GM12878 (cell line): ENCODE measurements around the gene MAML3. TPM values are rescaled to one million over a fixed set of nuclear protein-coding genes. Genes with fewer than 3 reads are reported as not detected.

Experiments used
- ATAC-seq: fragments of 200-7000 bp; cut with Tn5 transposase; 3 replicates; pipeline ENCODE4 v1.9.1; 2020; ENCODE audit warnings: mild to moderate bottlenecking, moderate library complexity
- BruUV-seq: library from RNA; stranded (reverse); fragments of 400-500 nt; replicated peaks from 2 replicates; lab custom pipeline; 2021; lab: Mats Ljungman, UMichigan
- CTCF ChIA-PET: fragments of 300-600 bp; sonication (Branson Sonifier 250); formaldehyde crosslinking; extraction: SDS; loops from one replicate; lab custom pipeline; 2021; ENCODE audit warnings: inconsistent platforms; lab: Yijun Ruan, JAX
- POLR2A ChIA-PET: fragments of 350-600 bp; formaldehyde crosslinking; extraction: SDS; loops from one replicate; lab custom pipeline; 2021; ENCODE audit warnings: inconsistent platforms; lab: Charles Lee
- RAD21 ChIA-PET: fragments of 300-600 bp; sonication (Branson Sonifier 250); formaldehyde crosslinking; loops from one replicate; lab custom pipeline; 2023; ENCODE audit warnings: antibody characterized with exemption; ENCODE audit not compliant: unreplicated experiment; lab: Charles Lee
- SMC1A ChIA-PET: fragments of 300-600 bp; sonication (Branson Sonifier 250); formaldehyde crosslinking; loops from one replicate; lab custom pipeline; 2023; ENCODE audit not compliant: unreplicated experiment, uncharacterized antibody; lab: Charles Lee
- DNase-seq: peaks from one replicate; pipeline ENCODE4 v3.0.0-alpha.2; 2011; ENCODE audit warnings: low read depth, low spot score
- FAIRE-seq: peaks from 3 replicates; lab custom pipeline; 2011; peaks lifted over from hg19 to GRCh38; lab: Jason Lieb, UNC
- H2AFZ ChIP-seq: 2 replicates; pipeline ENCODE4 v1.6.0; 2011; ENCODE audit warnings: low read depth, low read length, control low read depth; ENCODE audit not compliant: control insufficient read depth
- H3K27ac ChIP-seq: 2 replicates; pipeline ENCODE4 v1.5.1; 2011; ENCODE audit warnings: control low read depth; ENCODE audit not compliant: control insufficient read depth, insufficient read depth
- H3K27me3 ChIP-seq, 2 experiments: replicated peaks in 1 of 2; 2 replicates each; pipeline versions ENCODE4 v1.6.0 to v1.6.1; 2011; ENCODE audit warnings: low read length in 1 of 2; ENCODE audit not compliant: control insufficient read depth in 2 of 2, insufficient read depth in 2 of 2
- H3K36me3 ChIP-seq, 2 experiments: 2 replicates each; pipeline ENCODE4 v1.5.1; 2011; ENCODE audit warnings: low read length in 1 of 2; ENCODE audit not compliant: control insufficient read depth in 2 of 2, insufficient read depth in 2 of 2
- H3K4me1 ChIP-seq: 2 replicates; pipeline ENCODE4 v1.6.1; 2011; ENCODE audit warnings: mild to moderate bottlenecking, low read length, moderate library complexity, mixed read lengths; ENCODE audit not compliant: control insufficient read depth, insufficient read depth
- H3K4me2 ChIP-seq: 2 replicates; pipeline ENCODE4 v1.6.0; 2011; ENCODE audit warnings: control low read depth; ENCODE audit not compliant: control insufficient read depth, insufficient read depth
- H3K4me3 ChIP-seq: fragments of 200-600 bp; sonication (generic); 2 replicates; pipeline ENCODE4 v1.5.1; 2016
- H3K79me2 ChIP-seq: 2 replicates; pipeline ENCODE4 v1.6.0; 2011; ENCODE audit warnings: low read length; ENCODE audit not compliant: control insufficient read depth, insufficient read depth
- H3K9ac ChIP-seq: 2 replicates; pipeline ENCODE4 v1.8.0; 2011; ENCODE audit warnings: low read length, control low read depth, mixed read lengths; ENCODE audit not compliant: control insufficient read depth, insufficient read depth
- H3K9me3 ChIP-seq: replicated peaks from 3 replicates; pipeline ENCODE4 v1.5.1; 2011; ENCODE audit warnings: mild to moderate bottlenecking, low read length; ENCODE audit not compliant: control insufficient read depth, insufficient read depth
- H4K20me1 ChIP-seq: 2 replicates; pipeline ENCODE4 v1.6.0; 2011; ENCODE audit not compliant: control insufficient read depth, insufficient read depth
- BMI1 ChIP-seq: fragments of 450-650 bp; IDR thresholded peaks from 2 replicates; pipeline ENCODE4 v1.6.1; 2016; ENCODE audit warnings: mild to moderate bottlenecking, moderate library complexity, borderline replicate concordance
- CBX3 ChIP-seq: fragments of 200-600 bp; sonication (generic); IDR thresholded peaks from 2 replicates; pipeline ENCODE4 v1.6.1; 2016; ENCODE audit warnings: low read depth, borderline replicate concordance
- FOS ChIP-seq: IDR thresholded peaks from 3 replicates; pipeline ENCODE4 v1.6.1; 2011; ENCODE audit warnings: borderline replicate concordance; ENCODE audit not compliant: insufficient read length; ENCODE audit errors: extremely low read depth
- SPI1 ChIP-seq: IDR thresholded peaks from 2 replicates; pipeline ENCODE4 v1.6.1; 2011; ENCODE audit warnings: low read depth, mild to moderate bottlenecking, low read length, moderate library complexity, borderline replicate concordance; ENCODE audit not compliant: insufficient read depth
- WGBS: methylation state at CpG from one replicate; pipeline ENCODE4 v1.1.6; 2016; ENCODE audit warnings: low lambda C conversion rate; ENCODE audit not compliant: insufficient replicate concordance, insufficient coverage; ENCODE audit errors: missing lambda C conversion rate; 5-methylcytosine and 5-hydroxymethylcytosine counted together
- in situ Hi-C: fragments of 300-500 bp; cut with MboI; formaldehyde crosslinking; loops from 9 replicates; pipeline ENCODE4 v1.14.3; 2018; ENCODE audit warnings: mixed read lengths
- intact Hi-C: fragments of 100-400 bp; cut with micrococcal nuclease; formaldehyde crosslinking; loops from one replicate; pipeline ENCODE4 v1.14.2; 2022; ENCODE audit not compliant: unreplicated experiment
- polyA plus RNA-seq, 11 experiments: library from polyadenylated mRNA; depleted of rRNA in 4 of 11; unstranded in 6 of 11; stranded (reverse) in 5 of 11; fragments of >200 nt; fragmentation: Nextera tagmentation in 4 of 11; fragmentation: Illumina TruSeq in 1 of 11; extraction: Ambion mirVana in 4 of 11; extraction: Trizol in 1 of 11; gene quantifications; 1 replicate in 1 of 11; 2 replicates in 10 of 11; pipeline versions ENCODE4 v1.2.1 to v1.2.3, GENCODE V29; 2011 to 2016; ENCODE audit warnings: inconsistent platforms in 2 of 11, missing spikeins in 2 of 11, low read depth in 1 of 11
- total RNA-seq, 4 experiments: library from RNA; depleted of rRNA in 3 of 4; stranded (reverse); fragments of >200 nt in 3 of 4; fragmentation: Illumina TruSeq in 1 of 4; extraction: Trizol in 1 of 4; gene quantifications; 2 replicates each; pipeline versions ENCODE4 v1.2.1 to v1.2.3, GENCODE V29; 2013 to 2021
- TF ChIP-seq, protein P1 (sequence below): fragments of 450-650 bp; IDR thresholded peaks from 2 replicates; pipeline ENCODE4 v1.6.1; 2017; ENCODE audit warnings: borderline replicate concordance

Gene MAML3
- total and polyA plus RNA-seq, 10 of the 15 experiments (the other 5 are each of a cell fraction or from before 2014, with no cell fraction given) = under 0.01 to 0.53 (median 0.06) TPM; not detected in 2

DNA sequence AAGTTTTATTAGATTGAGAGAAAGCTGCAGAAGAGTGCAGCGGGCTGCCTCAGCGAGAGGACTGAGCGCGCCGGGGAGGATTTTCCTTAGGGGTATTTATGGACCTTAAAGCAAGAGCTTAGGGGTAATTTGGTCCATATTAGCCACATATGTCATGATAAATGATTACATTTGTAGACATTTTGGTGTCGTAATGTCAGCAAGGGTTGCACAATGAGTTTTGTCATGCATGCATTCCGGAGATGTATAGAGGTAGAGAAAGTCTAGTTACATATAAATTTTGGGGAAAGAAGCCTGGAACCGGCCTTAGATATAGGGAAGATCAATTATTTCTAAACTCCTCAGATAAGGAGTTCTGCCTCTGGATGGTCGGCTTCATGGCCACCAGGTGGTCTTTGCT, 478.3 kb downstream of the MAML3 start:
- H3K27ac ChIP-seq = no peak overlapping the region
- H2AFZ ChIP-seq = no peak overlapping the region
- TF ChIP-seq, protein P1, sequence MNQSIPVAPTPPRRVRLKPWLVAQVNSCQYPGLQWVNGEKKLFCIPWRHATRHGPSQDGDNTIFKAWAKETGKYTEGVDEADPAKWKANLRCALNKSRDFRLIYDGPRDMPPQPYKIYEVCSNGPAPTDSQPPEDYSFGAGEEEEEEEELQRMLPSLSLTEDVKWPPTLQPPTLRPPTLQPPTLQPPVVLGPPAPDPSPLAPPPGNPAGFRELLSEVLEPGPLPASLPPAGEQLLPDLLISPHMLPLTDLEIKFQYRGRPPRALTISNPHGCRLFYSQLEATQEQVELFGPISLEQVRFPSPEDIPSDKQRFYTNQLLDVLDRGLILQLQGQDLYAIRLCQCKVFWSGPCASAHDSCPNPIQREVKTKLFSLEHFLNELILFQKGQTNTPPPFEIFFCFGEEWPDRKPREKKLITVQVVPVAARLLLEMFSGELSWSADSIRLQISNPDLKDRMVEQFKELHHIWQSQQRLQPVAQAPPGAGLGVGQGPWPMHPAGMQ = no peak
- TF ChIP-seq CBX3 (no peak), BMI1 (no peak)
- BruUV-seq = no TSS peak
- no peaks in the 10 kb centered on the region; the same call in 2 of the 3 replicates for H3K9me3 ChIP-seq
- ChIA-PET RAD21 (no interaction called here), SMC1A (no interaction called here), POLR2A (no interaction called here), CTCF (interaction anchor here (2.5 kb wide), 1 partner anchor 18 kb away, joined by 8 read pairs; no protein-coding TSS in a partner anchor)
- no peak for DNase-seq
- in situ Hi-C loops (no loop called here), intact Hi-C loops (no loop called here)
- H3K27me3 ChIP-seq = no peaks in the 10 kb centered on the region
- no peak overlapping the region for H3K4me3 ChIP-seq
- H3K9ac ChIP-seq = no peak overlapping the region
- peaks cover 0 to 7% of the 10 kb centered on the region in 2 experiments; a peak in 2 of 4 replicates for H3K36me3 ChIP-seq
- no peak overlapping the region for H3K4me2 ChIP-seq
- no peak for FAIRE-seq
- no peaks in the 10 kb centered on the region for H3K79me2 ChIP-seq
- 92% methylated on average over 9 of the region's 9 CpGs for WGBS
- ATAC-seq = no peak
- peaks cover 4% of the 10 kb centered on the region; the same call in 1 of the 2 replicates for H3K4me1 ChIP-seq
- no peaks in the 10 kb centered on the region for H4K20me1 ChIP-seq

DNA sequence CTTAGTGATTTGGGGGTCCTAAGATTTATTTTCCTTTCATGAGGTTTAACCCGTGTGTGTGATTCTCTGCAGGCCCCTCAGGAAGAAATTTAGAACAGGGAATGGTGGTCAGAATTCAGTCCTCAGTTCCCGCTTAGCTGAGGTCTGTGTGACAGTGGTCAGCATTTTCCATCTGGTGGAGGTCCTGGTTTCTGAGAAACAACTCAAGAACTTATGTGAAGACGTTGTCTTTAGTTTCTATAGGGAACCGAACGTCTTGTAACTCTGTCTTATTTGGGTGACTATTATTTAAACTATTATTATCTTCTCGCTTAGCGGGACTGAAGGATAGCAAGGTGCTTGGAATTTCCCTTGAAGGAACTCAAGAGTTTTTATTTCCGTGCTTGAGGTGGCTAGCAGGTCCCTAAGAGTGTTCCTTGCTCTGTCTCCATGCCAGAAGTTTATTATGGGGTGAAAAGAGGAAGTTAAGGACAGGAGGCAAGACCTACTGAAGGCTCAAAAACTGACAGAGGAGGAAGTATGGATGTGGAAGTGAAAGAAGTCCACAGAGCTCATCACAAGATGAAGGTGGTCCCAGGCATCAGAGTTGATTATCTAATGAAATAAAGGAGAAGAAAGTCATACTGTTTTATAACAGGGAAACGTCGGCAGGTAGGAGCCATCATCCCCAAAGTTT, 479.0 kb downstream of the MAML3 start:
- ATAC-seq (peak; percentile 49), FAIRE-seq (no peak), DNase-seq (no peak)
- peaks cover 0 to 7% of the 10 kb centered on the region in 2 experiments; a peak in 2 of 4 replicates for H3K36me3 ChIP-seq
- no peaks in the 10 kb centered on the region for H3K79me2 ChIP-seq
- TF ChIP-seq FOS (no peak), SPI1 (peak; percentile 46; the same call in 1 of the 2 replicates)
- intact Hi-C loops = no loop called here
- WGBS = 37% methylated on average over 10 of the region's 10 CpGs
- H4K20me1 ChIP-seq = no peaks in the 10 kb centered on the region
- CTCF ChIA-PET = interaction anchor here (0.8 to 2.5 kb wide), 3 partner anchors 9 to 19 kb away, joined by 3 to 8 read pairs (median 4); no protein-coding TSS in a partner anchor
- no peaks in the 10 kb centered on the region; the same call in 2 of the 3 replicates for H3K9me3 ChIP-seq
- H2AFZ ChIP-seq = no peak overlapping the region
- H3K4me1 ChIP-seq = peaks cover 4% of the 10 kb centered on the region; the same call in 1 of the 2 replicates
- in situ Hi-C loops = no loop called here
- H3K4me3 ChIP-seq = no peak overlapping the region
- POLR2A ChIA-PET = no interaction called here
- no TSS peak for BruUV-seq
- H3K27ac ChIP-seq = no peak overlapping the region
- RAD21 ChIA-PET = no interaction called here
- no peak overlapping the region for H3K4me2 ChIP-seq
- SMC1A ChIA-PET = interaction anchor here (1.4 kb wide), 1 partner anchor 9 kb away, joined by 3 read pairs; no protein-coding TSS in a partner anchor
- no peaks in the 10 kb centered on the region for H3K27me3 ChIP-seq
- no peak overlapping the region for H3K9ac ChIP-seq
